ENCODE measurements around the gene LRMDA. TPM values are rescaled to one million over a fixed set of nuclear protein-coding genes. Genes with fewer than 3 reads are reported as not detected.

The LRMDA gene
- total and polyA plus RNA-seq, 4 donors = 12.1 to 40.8 (median 21.6) TPM

DNA sequence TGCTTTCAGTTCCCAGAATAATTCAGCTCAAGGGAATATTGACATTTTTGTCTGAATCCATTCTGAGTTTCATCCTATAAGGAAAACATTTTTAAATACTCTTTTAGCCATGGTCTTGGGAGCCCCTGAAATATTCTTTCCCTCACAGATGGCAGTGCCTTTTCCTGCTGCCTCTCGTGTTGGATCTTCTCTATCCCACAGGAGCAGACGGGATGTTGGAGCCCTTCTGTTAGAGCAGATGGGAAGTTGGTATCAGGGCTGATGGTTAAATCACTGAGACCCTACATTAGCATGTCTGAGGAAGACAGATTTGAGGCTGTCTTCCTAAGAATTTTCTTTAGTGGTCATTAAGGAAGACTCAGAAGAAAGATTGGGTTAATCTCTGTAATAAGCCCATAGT, 737.8 kb downstream of the LRMDA start:
- no peak for DNase-seq
- 91 to 94% methylated on average over 2 of the region's 2 CpGs for WGBS, 2 donors
- H3K4me3 ChIP-seq = no peak overlapping the region

GRCh38 chr10:76172020-76172419, 740.6 kb downstream of the LRMDA start:
- Histone ChIP-seq H3K27me3 (ENCODE audit: control insufficient read depth in 3 of 3, insufficient read depth in 3 of 3, low read length in 2 of 3) (no peaks in the 10 kb centered on the region), H3K27ac (ENCODE audit: low read depth in 1 of 2, low read length in 1 of 2) (no peak overlapping the region), H3K4me3 (no peak overlapping the region), H3K9ac (ENCODE audit: insufficient read depth in 1 of 2, low read length in 2 of 2) (no peak overlapping the region), H3K4me1 (ENCODE audit: control insufficient read depth in 5 of 5, insufficient read depth in 5 of 5, low read length in 5 of 5) (no peaks in the 10 kb centered on the region), H3K36me3 (ENCODE audit: control insufficient read depth in 4 of 4, insufficient read depth in 4 of 4, low read length in 4 of 4) (no peaks in the 10 kb centered on the region), H3K9me3 (ENCODE audit: control insufficient read depth in 4 of 4, insufficient read depth in 3 of 4, low read length in 3 of 4) (no peaks in the 10 kb centered on the region)
- TF ChIP-seq CTCF (IDR thresholded peaks at IDR 0.05; ENCODE audit: control extremely low read depth, extremely low read depth) = no peak
- DNase-seq = no peak
- WGBS, 2 donors = 96 to 98% methylated on average over 2 of the region's 2 CpGs
- ATAC-seq (ENCODE audit: insufficient read depth, low FRiP score) = no peak

More for the DNA sequence above, 737.8 kb downstream of the LRMDA start:
- Histone ChIP-seq H3K27me3 (ENCODE audit: control insufficient read depth in 3 of 3, insufficient read depth in 3 of 3, low read length in 2 of 3) (no peaks in the 10 kb centered on the region), H3K4me1 (ENCODE audit: control insufficient read depth in 5 of 5, insufficient read depth in 5 of 5, low read length in 5 of 5) (no peaks in the 10 kb centered on the region), H3K36me3 (ENCODE audit: control insufficient read depth in 4 of 4, insufficient read depth in 4 of 4, low read length in 4 of 4) (no peaks in the 10 kb centered on the region), H3K27ac (ENCODE audit: low read depth in 1 of 2, low read length in 1 of 2) (no peak overlapping the region), H3K9me3 (ENCODE audit: control insufficient read depth in 4 of 4, insufficient read depth in 3 of 4, low read length in 3 of 4) (no peaks in the 10 kb centered on the region), H3K9ac (ENCODE audit: insufficient read depth in 1 of 2, low read length in 2 of 2) (no peak overlapping the region)
- no peak for TF ChIP-seq CTCF (IDR thresholded peaks at IDR 0.05; ENCODE audit: control extremely low read depth, extremely low read depth)
- ATAC-seq (ENCODE audit: insufficient read depth, low FRiP score) = no peak

DNA sequence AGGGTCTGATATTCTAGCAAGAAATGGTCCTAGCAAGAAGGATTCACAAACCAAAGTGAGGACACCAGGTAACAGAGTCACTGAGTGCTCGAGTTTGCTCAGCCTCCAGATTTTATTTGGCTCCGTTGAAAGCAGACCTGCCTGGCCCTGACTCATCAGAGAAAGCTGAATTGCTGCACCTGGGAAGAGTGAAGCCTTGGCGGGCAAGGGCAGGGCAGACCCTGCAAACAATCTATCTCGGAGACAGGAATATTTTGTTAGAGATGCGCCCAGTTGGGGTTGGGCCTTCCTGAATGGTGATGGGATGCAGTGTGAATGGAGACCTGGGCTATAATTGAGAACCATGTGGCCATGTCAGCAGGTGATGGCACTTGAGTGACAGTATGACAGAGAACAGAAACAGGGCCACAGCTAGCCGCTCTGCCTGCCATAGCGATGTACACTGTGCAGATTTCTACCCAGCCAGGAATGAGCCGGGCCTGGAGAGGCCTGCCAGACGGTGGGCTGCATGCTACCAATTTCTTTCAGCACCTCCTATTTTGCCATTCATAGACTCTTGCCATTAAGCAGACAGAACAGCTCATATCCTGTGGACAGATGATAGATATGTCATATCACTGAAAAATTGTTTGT, 744.2 kb downstream of the LRMDA start:
- 95% methylated on average over 9 of the region's 9 CpGs for WGBS, 2 donors
- Histone ChIP-seq H3K4me3 (no peak overlapping the region), H3K9me3 (ENCODE audit: control insufficient read depth in 4 of 4, insufficient read depth in 3 of 4, low read length in 3 of 4) (no peaks in the 10 kb centered on the region), H3K27ac (ENCODE audit: low read depth in 1 of 2, low read length in 1 of 2) (no peak overlapping the region), H3K36me3 (ENCODE audit: control insufficient read depth in 4 of 4, insufficient read depth in 4 of 4, low read length in 4 of 4) (no peaks in the 10 kb centered on the region), H3K9ac (ENCODE audit: insufficient read depth in 1 of 2, low read length in 2 of 2) (no peak overlapping the region), H3K27me3 (ENCODE audit: control insufficient read depth in 3 of 3, insufficient read depth in 3 of 3, low read length in 2 of 3) (no peaks in the 10 kb centered on the region), H3K4me1 (ENCODE audit: control insufficient read depth in 5 of 5, insufficient read depth in 5 of 5, low read length in 5 of 5) (peaks cover 0 to 10% (median 4%) of the 10 kb centered on the region in 5 donors)
- TF ChIP-seq CTCF (IDR thresholded peaks at IDR 0.05; ENCODE audit: control extremely low read depth, extremely low read depth) = no peak
- no peak for DNase-seq
- ATAC-seq (ENCODE audit: insufficient read depth, low FRiP score) = no peak

GRCh38 chr10:76176166-76176550, 744.7 kb downstream of the LRMDA start:
- Histone ChIP-seq H3K27ac (ENCODE audit: low read depth in 1 of 2, low read length in 1 of 2) (no peak overlapping the region), H3K9me3 (ENCODE audit: control insufficient read depth in 4 of 4, insufficient read depth in 3 of 4, low read length in 3 of 4) (no peaks in the 10 kb centered on the region), H3K4me1 (ENCODE audit: control insufficient read depth in 5 of 5, insufficient read depth in 5 of 5, low read length in 5 of 5) (peaks cover 0 to 10% (median 4%) of the 10 kb centered on the region in 5 donors), H3K36me3 (ENCODE audit: control insufficient read depth in 4 of 4, insufficient read depth in 4 of 4, low read length in 4 of 4) (no peaks in the 10 kb centered on the region), H3K4me3 (no peak overlapping the region), H3K27me3 (ENCODE audit: control insufficient read depth in 3 of 3, insufficient read depth in 3 of 3, low read length in 2 of 3) (no peaks in the 10 kb centered on the region), H3K9ac (ENCODE audit: insufficient read depth in 1 of 2, low read length in 2 of 2) (no peak overlapping the region)
- ATAC-seq (ENCODE audit: insufficient read depth, low FRiP score) = no peak
- no peak for DNase-seq
- whole genome bisulfite sequencing, 2 donors = 96 to 98% methylated on average over 9 of the region's 9 CpGs
- TF ChIP-seq CTCF (IDR thresholded peaks at IDR 0.05; ENCODE audit: control extremely low read depth, extremely low read depth) = no peak

Data from lung (tissue), 12 donors.